Measurements from ENCODE around the gene RECQL.

Gene RECQL, protein sequence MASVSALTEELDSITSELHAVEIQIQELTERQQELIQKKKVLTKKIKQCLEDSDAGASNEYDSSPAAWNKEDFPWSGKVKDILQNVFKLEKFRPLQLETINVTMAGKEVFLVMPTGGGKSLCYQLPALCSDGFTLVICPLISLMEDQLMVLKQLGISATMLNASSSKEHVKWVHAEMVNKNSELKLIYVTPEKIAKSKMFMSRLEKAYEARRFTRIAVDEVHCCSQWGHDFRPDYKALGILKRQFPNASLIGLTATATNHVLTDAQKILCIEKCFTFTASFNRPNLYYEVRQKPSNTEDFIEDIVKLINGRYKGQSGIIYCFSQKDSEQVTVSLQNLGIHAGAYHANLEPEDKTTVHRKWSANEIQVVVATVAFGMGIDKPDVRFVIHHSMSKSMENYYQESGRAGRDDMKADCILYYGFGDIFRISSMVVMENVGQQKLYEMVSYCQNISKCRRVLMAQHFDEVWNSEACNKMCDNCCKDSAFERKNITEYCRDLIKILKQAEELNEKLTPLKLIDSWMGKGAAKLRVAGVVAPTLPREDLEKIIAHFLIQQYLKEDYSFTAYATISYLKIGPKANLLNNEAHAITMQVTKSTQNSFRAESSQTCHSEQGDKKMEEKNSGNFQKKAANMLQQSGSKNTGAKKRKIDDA

GRCh38 chr12:21501258-21502163 lies at the start of gene RECQL, which contains the start of gene GOLT1B:
Gene RECQL (minus strand): TSS chr12:21501635. CDS start chr12:21499570, 2,065 bp downstream.
Gene GOLT1B (plus strand): TSS chr12:21501789. CDS start chr12:21501924, 135 bp downstream.
- DNase-seq = peak; percentile 98

GRCh38 chr12:21547437-21547836 lies 46.0 kb upstream of the RECQL start:
- DNase-seq = no peak

DNA sequence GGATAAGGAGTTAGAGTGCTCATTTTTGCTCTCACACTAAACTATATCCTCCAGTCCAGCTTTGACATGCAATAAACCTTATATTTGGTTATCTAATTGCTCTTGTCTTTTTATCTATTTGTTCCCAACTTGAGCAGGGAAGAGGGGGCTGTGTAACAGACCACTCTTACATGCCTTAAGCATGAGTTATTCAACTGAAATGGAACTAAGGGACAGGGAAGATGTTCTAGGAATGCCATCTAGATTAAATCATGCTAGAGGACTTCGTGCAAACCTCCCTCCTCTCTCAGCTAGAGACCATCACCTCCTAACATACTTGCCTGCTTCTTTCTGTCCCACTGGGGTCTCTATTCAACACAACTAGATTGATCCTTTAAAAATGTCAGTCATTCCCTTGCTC lies 45.3 kb upstream of the RECQL start:
- DNase-seq = no peak

DNA sequence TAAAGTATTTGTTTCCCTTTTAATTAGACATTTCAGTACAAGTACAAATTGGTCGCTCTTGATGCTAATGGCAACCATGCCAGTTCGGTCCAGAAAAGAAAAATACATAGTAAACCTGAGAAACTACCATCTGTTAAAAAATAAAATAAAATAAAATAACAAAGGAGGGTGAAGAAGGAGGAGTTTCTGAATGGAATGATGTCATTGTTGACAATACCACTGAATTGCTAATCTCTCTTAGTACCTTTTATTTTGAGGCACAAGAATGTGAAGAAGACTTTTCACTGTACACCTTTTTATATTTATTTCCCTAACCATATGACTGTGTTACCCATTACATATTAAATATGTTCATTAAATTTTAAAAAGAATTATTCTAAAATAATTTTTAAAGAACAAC lies 44.1 kb upstream of the RECQL start:
- no peak for DNase-seq

DNA sequence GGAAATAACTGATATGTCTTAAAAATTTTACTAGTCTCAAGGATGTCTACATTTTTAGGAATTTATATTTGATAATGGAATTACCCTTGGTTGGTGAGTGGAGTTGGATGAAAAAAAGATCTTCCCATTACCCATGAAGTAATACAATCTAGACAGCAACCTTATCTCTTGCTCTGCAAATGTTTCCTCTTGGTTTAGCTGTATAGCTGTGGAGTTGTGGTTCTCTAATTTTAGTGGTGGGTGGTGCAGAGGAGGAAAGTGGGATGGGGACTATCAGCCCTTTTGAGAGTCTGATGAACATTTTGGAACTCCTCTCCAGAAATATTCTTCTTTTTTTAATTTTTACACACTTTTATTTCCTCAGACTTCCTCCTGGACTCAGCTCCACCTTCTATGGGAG lies 41.7 kb upstream of the RECQL start:
- no peak for DNase-seq

- no peak for DNase-seq
These were observed 41.0 kb upstream of the RECQL start for GRCh38 chr12:21542403-21542802.

- DNase-seq = no peak
These were observed 40.3 kb upstream of the RECQL start for GRCh38 chr12:21541773-21542172.

DNA sequence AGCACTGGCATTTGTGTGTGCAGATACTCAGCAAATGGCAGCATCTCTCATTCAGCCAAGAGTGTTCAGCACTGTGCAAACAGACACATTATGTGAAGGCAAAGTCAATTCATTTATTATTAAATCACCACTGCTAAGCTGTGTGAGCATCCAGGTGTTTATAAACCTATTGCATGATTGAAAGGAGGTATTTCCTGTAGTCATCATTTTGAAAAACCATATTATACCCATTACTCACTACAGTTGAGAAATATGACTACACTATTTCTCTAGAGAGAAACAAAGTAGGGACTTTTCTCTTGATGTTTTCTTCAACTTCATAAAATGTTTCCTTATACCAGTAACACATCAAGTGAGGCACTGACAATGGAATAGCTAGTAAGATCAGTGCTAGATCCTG lies 38.4 kb upstream of the RECQL start:
- no peak for DNase-seq

DNA sequence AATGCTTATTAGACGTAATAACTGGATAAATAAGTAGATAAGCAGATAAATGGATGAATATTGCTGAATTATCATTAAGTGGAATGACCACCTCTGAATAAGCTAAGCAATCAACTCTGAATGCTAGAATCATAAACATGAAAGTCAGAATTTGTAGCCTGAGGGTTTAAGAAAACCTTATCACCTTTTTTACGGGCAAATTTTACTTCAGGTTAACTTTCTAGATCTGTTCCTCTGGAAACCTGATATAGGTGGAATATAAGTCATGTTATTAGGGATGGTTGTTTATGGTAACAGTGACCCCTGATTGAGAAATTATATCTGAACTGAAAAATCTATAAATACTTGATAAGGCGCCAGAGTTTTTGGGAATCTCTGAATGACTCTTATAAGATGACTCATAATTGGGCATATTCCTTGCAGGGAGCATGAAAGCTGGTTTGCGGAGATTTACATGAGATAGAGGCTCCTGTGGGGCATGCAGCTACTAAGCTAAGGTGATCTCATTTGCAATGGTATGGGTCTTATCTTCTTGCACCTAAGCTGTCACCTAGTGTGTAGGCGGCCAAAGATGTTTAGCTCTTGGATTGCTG lies 36.7 kb upstream of the RECQL start:
- no peak for DNase-seq

DNA sequence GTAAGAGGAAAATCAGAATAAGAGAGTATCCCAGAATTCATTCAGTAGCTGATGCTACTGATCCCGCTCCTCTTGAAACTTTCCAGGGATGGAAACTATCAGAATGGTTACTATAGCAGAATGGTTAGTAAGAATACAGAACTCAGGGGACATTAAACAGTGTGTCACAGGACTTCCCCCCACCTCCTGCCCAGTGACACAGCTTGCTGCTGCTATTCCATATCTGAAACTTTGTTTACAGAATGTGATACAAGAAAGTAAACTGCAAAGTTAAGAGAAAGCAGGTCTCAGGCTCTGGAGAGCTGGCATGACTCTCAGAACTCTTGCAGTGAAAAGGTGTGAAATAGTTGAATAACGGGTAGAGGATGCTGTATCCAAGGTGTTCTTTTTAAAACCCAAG lies 28.0 kb upstream of the RECQL start:
- DNase-seq = no peak

DNA sequence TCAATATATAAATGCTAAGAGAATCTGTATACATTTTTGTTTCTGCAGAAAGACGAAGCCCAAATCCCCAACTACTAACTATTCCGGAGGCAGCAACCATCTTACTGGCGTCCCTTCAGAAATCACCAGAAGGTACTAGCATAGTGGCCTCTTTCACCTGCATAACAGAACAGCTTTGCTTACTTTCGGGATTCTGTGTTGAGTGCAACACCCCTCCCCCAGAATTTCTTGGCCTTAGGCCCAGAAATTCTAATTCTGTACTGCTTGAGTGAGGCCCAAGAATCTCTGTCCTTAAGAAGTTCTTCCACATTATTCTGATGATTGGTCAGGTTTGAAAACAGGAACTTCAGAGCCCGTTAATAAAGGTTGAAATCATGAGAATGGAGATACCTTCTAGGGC lies 27.5 kb upstream of the RECQL start:
- DNase-seq = peak; percentile 31

GRCh38 chr12:21527451-21528180 lies 26.2 kb upstream of the RECQL start:
- peak; percentile 66 for DNase-seq

GRCh38 chr12:21526721-21527345 lies 25.4 kb upstream of the RECQL start:
- no peak for DNase-seq

GRCh38 chr12:21526053-21526452 lies 24.6 kb upstream of the RECQL start, which contains the start of gene SPX:
Gene SPX (plus strand): TSS chr12:21526296. CDS start chr12:21526473, 177 bp downstream.
- no peak for DNase-seq

GRCh38 chr12:21523148-21523547 lies 21.7 kb upstream of the RECQL start:
- DNase-seq = no peak

- no peak for DNase-seq
These were observed 20.1 kb upstream of the RECQL start for GRCh38 chr12:21521541-21521940.

DNA sequence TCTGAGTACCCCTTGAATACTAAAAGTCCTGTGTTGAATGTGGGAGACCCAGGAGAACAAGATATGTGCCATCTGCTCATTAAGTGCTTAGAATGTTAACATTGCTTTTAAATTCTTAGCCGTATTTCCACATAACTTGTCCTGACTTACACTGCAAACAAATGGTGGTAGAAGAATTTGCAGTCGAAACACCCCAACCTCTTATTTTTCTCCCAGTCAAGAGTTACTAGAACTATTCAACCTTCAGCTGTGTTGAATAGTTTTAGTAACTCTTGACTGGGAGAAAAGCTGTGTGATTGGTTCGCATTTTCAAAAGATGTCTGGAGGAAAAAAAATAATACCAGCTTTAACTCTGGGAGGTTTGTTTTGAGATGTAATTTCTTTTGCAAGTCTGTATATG lies 17.0 kb upstream of the RECQL start:
- no peak for DNase-seq

- no peak for DNase-seq
These were observed 14.8 kb upstream of the RECQL start for GRCh38 chr12:21516281-21516680.

GRCh38 chr12:21509768-21510167 lies 8.3 kb upstream of the RECQL start:
- DNase-seq = no peak

GRCh38 chr12:21507849-21508248 lies 6.4 kb upstream of the RECQL start:
- no peak for DNase-seq

DNA sequence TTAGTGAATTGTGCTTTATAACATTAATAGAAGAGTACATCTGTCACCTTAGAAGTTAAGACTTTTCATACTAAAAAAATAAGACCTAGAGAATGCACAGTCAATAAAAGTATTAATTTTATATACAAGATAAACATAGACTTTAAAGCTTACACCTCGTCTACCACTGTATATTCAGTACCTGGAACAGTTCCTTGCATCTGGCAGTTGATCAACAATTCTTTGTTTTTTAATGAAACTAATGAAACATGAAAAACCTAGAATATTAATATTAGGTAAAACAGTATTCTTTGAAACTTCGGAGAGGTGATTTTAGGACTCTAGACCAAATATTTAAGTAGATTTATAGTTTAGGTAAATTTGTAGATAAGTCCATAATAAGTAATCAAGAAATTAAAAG lies 4.5 kb upstream of the RECQL start:
- DNase-seq = no peak

- DNase-seq = no peak
These were observed 1.4 kb upstream of the RECQL start for GRCh38 chr12:21502872-21503271.

All from midbrain (tissue), 1 donor.